ENCODE measurements around the gene KAT6B.

Gene KAT6B

DNA sequence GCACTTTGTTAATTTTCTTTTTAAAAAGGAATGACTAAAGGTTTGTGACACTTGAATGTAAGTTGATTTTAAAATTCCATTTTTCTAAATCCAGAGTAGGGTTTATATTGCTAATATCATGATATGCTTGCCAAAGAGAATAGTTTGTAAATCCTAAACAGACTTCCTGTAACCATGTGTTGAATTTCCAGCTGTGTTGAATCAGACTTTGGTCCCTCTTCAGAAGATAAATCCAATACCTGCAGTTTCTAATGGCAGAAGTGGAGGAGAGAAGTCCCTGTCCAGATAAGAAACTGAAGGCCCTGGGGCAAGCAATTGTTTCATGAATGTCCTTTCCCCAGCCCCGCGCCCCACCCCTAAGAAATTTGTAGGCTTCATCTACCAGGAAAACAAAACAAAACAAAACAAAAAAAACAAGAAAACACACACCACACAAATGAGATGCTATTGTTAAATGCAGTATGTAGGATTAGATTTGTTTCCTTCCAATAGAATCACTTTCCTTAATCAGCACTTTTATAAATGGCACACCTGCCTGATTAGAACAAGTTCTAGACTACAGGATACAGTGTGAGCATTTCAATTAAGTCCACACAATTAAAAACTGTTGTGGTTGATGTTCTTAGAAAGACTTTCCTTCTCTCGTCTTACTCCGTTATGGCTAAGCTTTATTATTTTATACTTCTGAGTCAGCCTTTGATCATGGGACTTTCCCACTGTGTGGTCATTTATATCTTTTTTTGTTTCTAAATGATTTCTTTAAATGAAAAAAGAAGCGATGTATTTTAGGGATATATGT is 122.8 kb downstream of the KAT6B start:
- TF ChIP-seq, protein P1, sequence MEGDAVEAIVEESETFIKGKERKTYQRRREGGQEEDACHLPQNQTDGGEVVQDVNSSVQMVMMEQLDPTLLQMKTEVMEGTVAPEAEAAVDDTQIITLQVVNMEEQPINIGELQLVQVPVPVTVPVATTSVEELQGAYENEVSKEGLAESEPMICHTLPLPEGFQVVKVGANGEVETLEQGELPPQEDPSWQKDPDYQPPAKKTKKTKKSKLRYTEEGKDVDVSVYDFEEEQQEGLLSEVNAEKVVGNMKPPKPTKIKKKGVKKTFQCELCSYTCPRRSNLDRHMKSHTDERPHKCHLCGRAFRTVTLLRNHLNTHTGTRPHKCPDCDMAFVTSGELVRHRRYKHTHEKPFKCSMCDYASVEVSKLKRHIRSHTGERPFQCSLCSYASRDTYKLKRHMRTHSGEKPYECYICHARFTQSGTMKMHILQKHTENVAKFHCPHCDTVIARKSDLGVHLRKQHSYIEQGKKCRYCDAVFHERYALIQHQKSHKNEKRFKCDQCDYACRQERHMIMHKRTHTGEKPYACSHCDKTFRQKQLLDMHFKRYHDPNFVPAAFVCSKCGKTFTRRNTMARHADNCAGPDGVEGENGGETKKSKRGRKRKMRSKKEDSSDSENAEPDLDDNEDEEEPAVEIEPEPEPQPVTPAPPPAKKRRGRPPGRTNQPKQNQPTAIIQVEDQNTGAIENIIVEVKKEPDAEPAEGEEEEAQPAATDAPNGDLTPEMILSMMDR (IDR thresholded peaks at IDR 0.05; ENCODE audit: low read depth, low read length), result no peak
- no peak overlapping the region for H3K4me3 ChIP-seq (ENCODE audit: low read depth, low read length)
- peaks cover 14% of the 10 kb centered on the region for H3K4me1 ChIP-seq
- H3K36me3 ChIP-seq, result no peaks in the 10 kb centered on the region
- no peaks in the 10 kb centered on the region for H3K9me3 ChIP-seq
- no peaks in the 10 kb centered on the region for H3K27me3 ChIP-seq
- no peak for DNase-seq

DNA sequence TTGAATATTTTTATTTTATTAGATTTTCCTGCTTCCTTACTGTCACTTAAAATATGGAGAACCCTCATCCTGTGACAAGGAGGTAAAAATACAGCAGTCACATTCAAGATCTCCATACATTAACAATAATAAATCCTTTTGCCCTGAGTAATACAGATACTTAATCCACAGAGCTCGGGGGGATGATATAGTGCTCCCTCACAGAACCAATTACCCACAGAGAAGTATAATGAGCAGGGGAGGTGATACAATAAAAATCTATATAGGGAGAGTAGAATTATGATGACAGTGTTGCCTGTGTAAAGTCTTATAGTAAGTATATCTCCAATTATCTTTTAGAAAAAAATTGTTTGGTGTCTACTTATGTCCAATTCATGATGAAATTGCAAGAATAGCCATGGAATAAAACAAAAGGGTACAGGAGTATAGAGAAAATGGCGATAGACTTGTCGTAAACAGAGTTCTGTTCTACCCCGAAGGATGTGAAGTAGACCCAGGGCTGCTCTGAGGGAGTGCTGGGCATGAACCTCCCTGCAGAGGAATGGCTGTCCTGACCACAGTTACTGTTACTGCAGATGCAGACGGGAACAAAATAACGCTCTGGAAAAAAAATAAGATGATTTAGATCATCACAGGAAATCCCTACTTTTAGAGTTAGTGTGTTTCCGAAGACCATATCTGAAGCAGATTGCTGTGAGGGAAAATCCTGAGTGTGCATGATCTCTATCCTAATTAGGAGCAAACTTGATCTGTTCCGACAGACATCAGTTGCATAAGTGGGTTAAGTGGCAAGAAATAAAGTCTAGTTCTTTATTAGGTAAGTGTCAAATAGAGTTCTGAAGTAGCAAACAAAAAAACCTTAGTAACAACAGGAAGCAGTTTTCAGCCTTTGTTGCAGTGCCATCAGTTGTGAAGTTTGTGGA is 123.7 kb downstream of the KAT6B start:
- no peak for DNase-seq
- TF ChIP-seq, protein P1 (IDR thresholded peaks at IDR 0.05; ENCODE audit: low read depth, low read length), result no peak
- Histone ChIP-seq H3K9me3 (no peaks in the 10 kb centered on the region), H3K27me3 (no peaks in the 10 kb centered on the region), H3K36me3 (no peaks in the 10 kb centered on the region), H3K4me1 (peaks cover 14% of the 10 kb centered on the region), H3K4me3 (ENCODE audit: low read depth, low read length) (no peak overlapping the region)

DNA sequence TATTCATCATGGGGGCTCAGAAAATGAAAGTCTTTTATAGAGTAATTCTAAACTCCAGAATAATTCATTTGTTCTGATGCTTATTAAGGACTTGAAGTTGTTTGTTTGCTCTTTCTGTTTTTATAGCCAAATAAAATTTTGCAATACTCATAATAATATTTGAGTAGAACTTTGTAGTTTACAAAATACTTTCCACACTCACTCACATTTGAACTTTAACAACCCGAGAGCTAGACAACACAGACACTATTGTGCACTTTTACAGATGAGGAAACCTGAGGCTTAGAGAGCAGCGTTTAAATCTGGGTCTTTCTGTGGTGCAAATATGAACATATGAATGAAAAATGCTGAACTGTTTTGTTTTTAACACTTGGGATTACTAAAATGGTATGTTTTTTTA is 126.8 kb downstream of the KAT6B start:
- Histone ChIP-seq H3K27me3 (no peaks in the 10 kb centered on the region), H3K36me3 (no peaks in the 10 kb centered on the region), H3K4me3 (ENCODE audit: low read depth, low read length) (no peak overlapping the region), H3K4me1 (peaks cover 18% of the 10 kb centered on the region), H3K9me3 (no peaks in the 10 kb centered on the region)
- no peak for DNase-seq
- TF ChIP-seq, protein P1 (IDR thresholded peaks at IDR 0.05; ENCODE audit: low read depth, low read length), result no peak

DNA sequence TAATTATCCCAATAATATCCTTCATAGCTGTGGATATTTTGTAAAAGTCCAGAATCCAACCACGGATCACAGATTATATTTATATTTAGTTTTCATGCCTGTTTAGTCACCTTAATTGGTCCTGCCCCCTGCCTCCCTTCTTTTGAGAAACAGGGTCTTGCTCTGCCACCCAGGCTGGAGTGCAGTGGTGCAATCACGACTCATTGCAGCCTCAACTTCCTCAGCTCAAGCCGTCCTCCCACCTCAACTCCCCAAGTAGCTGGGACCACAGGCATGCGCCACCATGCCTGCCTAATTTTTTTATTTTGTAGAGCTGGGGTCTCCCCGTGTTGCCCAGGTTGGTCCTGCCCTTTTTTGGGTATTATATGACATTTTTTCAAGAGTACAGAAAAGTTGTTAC is 129.4 kb downstream of the KAT6B start:
- no peaks in the 10 kb centered on the region for H3K9me3 ChIP-seq
- no peaks in the 10 kb centered on the region for H3K36me3 ChIP-seq
- no peaks in the 10 kb centered on the region for H3K27me3 ChIP-seq
- no peak overlapping the region for H3K4me3 ChIP-seq (ENCODE audit: low read depth, low read length)
- DNase-seq, result no peak
- TF ChIP-seq, protein P1 (IDR thresholded peaks at IDR 0.05; ENCODE audit: low read depth, low read length), result no peak
- H3K4me1 ChIP-seq, result peaks cover 9% of the 10 kb centered on the region

DNA sequence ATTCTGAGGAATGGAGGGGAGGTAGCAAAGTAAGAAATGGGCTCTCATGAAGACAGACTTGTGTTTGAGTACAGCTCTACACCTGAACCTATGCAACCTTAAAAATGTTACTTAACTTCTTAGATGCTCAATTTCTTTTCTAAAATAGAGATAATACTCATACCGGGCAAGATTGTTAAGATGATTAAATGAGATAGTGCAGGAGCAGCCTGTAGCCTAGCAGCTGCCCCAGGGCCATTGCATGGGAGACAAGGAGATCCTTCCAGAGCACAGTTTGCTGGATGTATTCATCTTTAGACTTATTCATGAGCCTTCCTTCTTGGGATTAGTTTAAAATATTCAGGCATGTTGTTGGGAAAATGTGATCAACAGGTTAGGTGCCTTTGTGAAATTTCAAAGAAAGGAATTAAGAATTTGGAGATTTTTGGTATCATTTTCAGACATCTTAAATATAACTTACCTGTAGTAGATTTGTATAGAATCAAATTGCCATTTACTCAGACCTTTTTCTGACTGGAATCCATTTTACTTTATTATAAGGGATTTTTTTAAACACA is 130.2 kb downstream of the KAT6B start:
- H3K4me3 ChIP-seq (ENCODE audit: low read depth, low read length), result peak overlapping the region; percentile 28
- TF ChIP-seq, protein P1 (IDR thresholded peaks at IDR 0.05; ENCODE audit: low read depth, low read length), result no peak
- no peaks in the 10 kb centered on the region for H3K27me3 ChIP-seq
- peaks cover 9% of the 10 kb centered on the region for H3K4me1 ChIP-seq
- no peaks in the 10 kb centered on the region for H3K9me3 ChIP-seq
- no peak for DNase-seq
- H3K36me3 ChIP-seq, result no peaks in the 10 kb centered on the region

All from BE2C (cell line).